Endothelial cell of umbilical vein (primary cell): ENCODE results near the gene JDP2. TPM values are rescaled to one million over a fixed set of nuclear protein-coding genes. Genes with fewer than 3 reads are reported as not detected.

Experiments used
- BruUV-seq: library from RNA; stranded (reverse); fragments of 400-500 nt; replicated peaks from 2 replicates; lab custom pipeline; 2021; lab: Mats Ljungman, UMichigan
- CTCF ChIA-PET: fragments of 300-600, 350-600 bp; sonication (Branson Sonifier 250); formaldehyde crosslinking; loops from one replicate; lab custom pipeline; 2021; ENCODE audit warnings: antibody characterized with exemption, inconsistent platforms; lab: Charles Lee
- POLR2A ChIA-PET: fragments of 300-600, 350-600 bp; sonication (Branson Sonifier 250); formaldehyde crosslinking; loops from one replicate; lab custom pipeline; 2021; ENCODE audit warnings: antibody characterized with exemption, inconsistent platforms; lab: Charles Lee
- DNase-seq: peaks from one replicate; pipeline ENCODE4 v3.0.0-alpha.2; 2011; ENCODE audit warnings: low read depth, low spot score
- FAIRE-seq: peaks from 2 replicates; lab custom pipeline; 2011; peaks lifted over from hg19 to GRCh38; lab: Jason Lieb, UNC
- H2AFZ ChIP-seq: 2 replicates; pipeline ENCODE4 v1.6.0; 2012; ENCODE audit warnings: low read depth, low read length, control low read depth, inconsistent platforms
- H3K27ac ChIP-seq: 2 replicates; pipeline ENCODE4 v1.5.1; 2011; ENCODE audit warnings: low read depth, mild to moderate bottlenecking, control low read depth, low read length, moderate library complexity; ENCODE audit not compliant: insufficient read depth
- H3K27me3 ChIP-seq, 2 experiments: 2 replicates each; pipeline versions ENCODE4 v1.6.0 to v1.6.1; 2011; ENCODE audit warnings: low read length in 2 of 2, mixed read lengths in 1 of 2; ENCODE audit not compliant: control insufficient read depth in 2 of 2, insufficient read depth in 2 of 2
- H3K36me3 ChIP-seq, 2 experiments: 2 replicates in 1 of 2; 3 replicates in 1 of 2; pipeline ENCODE4 v1.5.1; 2011; ENCODE audit warnings: low read length in 2 of 2, mild to moderate bottlenecking in 1 of 2, moderate library complexity in 1 of 2; ENCODE audit not compliant: control insufficient read depth in 2 of 2, insufficient read depth in 2 of 2; ENCODE audit errors: extremely low read depth in 1 of 2
- H3K4me1 ChIP-seq: 3 replicates; pipeline ENCODE4 v1.5.1; 2011; ENCODE audit warnings: mild to moderate bottlenecking, low read length; ENCODE audit not compliant: control insufficient read depth, insufficient read depth; ENCODE audit errors: extremely low read depth
- H3K4me2 ChIP-seq: 2 replicates; pipeline ENCODE4 v1.6.1; 2011; ENCODE audit warnings: low read length, control low read depth, mixed read lengths; ENCODE audit not compliant: insufficient read depth
- H3K4me3 ChIP-seq, 3 experiments: fragments of 200-600 bp in 1 of 3; sonication (generic), shearing (Covaris generic) in 1 of 3; replicated peaks in 1 of 3; 2 replicates each; pipeline ENCODE4 v1.5.1; 2011 to 2016; ENCODE audit warnings: control low read depth in 3 of 3, low read length in 3 of 3, mild to moderate bottlenecking in 2 of 3, inconsistent platforms in 1 of 3, low read depth in 1 of 3, moderate library complexity in 1 of 3; ENCODE audit not compliant: insufficient read depth in 1 of 3
- H3K79me2 ChIP-seq: 2 replicates; pipeline ENCODE4 v1.6.0; 2012; ENCODE audit warnings: low read length, inconsistent platforms; ENCODE audit not compliant: control insufficient read depth, insufficient read depth
- H3K9ac ChIP-seq: replicated peaks from 2 replicates; pipeline ENCODE3; 2011; ENCODE audit warnings: low read length, control low read depth; ENCODE audit not compliant: insufficient read depth; ENCODE audit errors: extremely low read depth
- H3K9me1 ChIP-seq: replicated peaks from 3 replicates; pipeline ENCODE4 v1.6.0; 2011; ENCODE audit warnings: mild to moderate bottlenecking, low read length; ENCODE audit not compliant: control insufficient read depth, insufficient read depth; ENCODE audit errors: extremely low read depth
- H3K9me3 ChIP-seq: replicated peaks from 2 replicates; pipeline ENCODE4 v1.5.1; 2012; ENCODE audit warnings: low read length, inconsistent platforms; ENCODE audit not compliant: control insufficient read depth, insufficient read depth
- H4K20me1 ChIP-seq: replicated peaks from 2 replicates; pipeline ENCODE3; 2011; ENCODE audit warnings: mild to moderate bottlenecking, low read length; ENCODE audit not compliant: control insufficient read depth, insufficient read depth; ENCODE audit errors: extremely low read depth
- EZH2 ChIP-seq: IDR thresholded peaks from 2 replicates; pipeline ENCODE4 v1.6.1; 2012; ENCODE audit warnings: borderline replicate concordance, low read depth, mild to moderate bottlenecking, moderate library complexity, low read length, inconsistent platforms; ENCODE audit not compliant: severe bottlenecking
- FOS ChIP-seq: IDR thresholded peaks from 2 replicates; pipeline ENCODE4 v1.6.1; 2011; ENCODE audit warnings: mild to moderate bottlenecking, low read length, moderate library complexity, borderline replicate concordance; ENCODE audit not compliant: insufficient read depth
- GATA2 ChIP-seq: IDR thresholded peaks from 2 replicates; pipeline ENCODE4 v1.7.0; 2011; ENCODE audit warnings: low read depth, mild to moderate bottlenecking, moderate library complexity, mixed read lengths, low read length; ENCODE audit not compliant: insufficient read length, insufficient read depth
- JUN ChIP-seq: IDR thresholded peaks from 2 replicates; pipeline ENCODE4 v1.6.1; 2011; ENCODE audit warnings: borderline replicate concordance, low read depth; ENCODE audit not compliant: insufficient read length, insufficient read depth
- MYC ChIP-seq: IDR thresholded peaks from one replicate; pipeline ENCODE4 v1.6.1; 2011; ENCODE audit warnings: mild to moderate bottlenecking, low read depth, low read length
- POLR2A ChIP-seq: IDR thresholded peaks from 2 replicates; pipeline ENCODE4 v1.6.1; 2012; ENCODE audit warnings: low read depth, mild to moderate bottlenecking, control low read depth, low read length
- POLR2AphosphoS5 ChIP-seq: IDR thresholded peaks from 2 replicates; pipeline ENCODE4 v1.6.1; 2012; ENCODE audit warnings: low read depth, mild to moderate bottlenecking, control low read depth, low read length, moderate library complexity; ENCODE audit not compliant: insufficient read depth
- dilution Hi-C: fragments of 300-500 bp; cut with MboI; formaldehyde crosslinking; loops from one replicate; pipeline ENCODE4 v1.15.0; 2019; ENCODE audit warnings: low sequenced_read_pairs; ENCODE audit not compliant: extremely low pct_ligation_motif_present
- intact Hi-C: fragments of 100-400 bp; cut with micrococcal nuclease; formaldehyde crosslinking; loops from one replicate; pipeline ENCODE4 v1.10.0; 2022
- polyA plus RNA-seq, 4 experiments: library from polyadenylated mRNA; depleted of rRNA in 3 of 4; stranded (reverse) in 3 of 4; unstranded in 1 of 4; fragments of >200 nt; gene quantifications; 2 replicates each; pipeline versions ENCODE4 v1.2.1 to v1.2.3, GENCODE V29; 2011 to 2012; ENCODE audit warnings: missing spikeins in 1 of 4
- total RNA-seq: library from RNA; stranded (reverse); gene quantifications from 2 replicates; pipeline ENCODE4 v1.2.3, GENCODE V29; 2021
- TF ChIP-seq, protein P1 (sequence below): IDR thresholded peaks from 2 replicates; pipeline ENCODE4 v1.6.1; 2011; ENCODE audit not compliant: insufficient read depth, insufficient read length
- TF ChIP-seq, protein P2 (sequence below), 2 donors: IDR thresholded peaks; 1 replicate in 1 of 2; 2 replicates in 1 of 2; pipeline ENCODE4 v1.5.1; 2011; ENCODE audit warnings: low read length in 2 of 2, mild to moderate bottlenecking in 2 of 2, moderate library complexity in 2 of 2, control low read depth in 1 of 2, inconsistent platforms in 1 of 2, low read depth in 1 of 2; ENCODE audit not compliant: insufficient read depth in 1 of 2; ENCODE audit errors: extremely low read depth in 1 of 2

JDP2 gene
- total and polyA plus RNA-seq, 2 donors (not counting 3 experiments of a cell fraction or from before 2014, with no cell fraction given): 3.2 to 10.6 TPM

DNA sequence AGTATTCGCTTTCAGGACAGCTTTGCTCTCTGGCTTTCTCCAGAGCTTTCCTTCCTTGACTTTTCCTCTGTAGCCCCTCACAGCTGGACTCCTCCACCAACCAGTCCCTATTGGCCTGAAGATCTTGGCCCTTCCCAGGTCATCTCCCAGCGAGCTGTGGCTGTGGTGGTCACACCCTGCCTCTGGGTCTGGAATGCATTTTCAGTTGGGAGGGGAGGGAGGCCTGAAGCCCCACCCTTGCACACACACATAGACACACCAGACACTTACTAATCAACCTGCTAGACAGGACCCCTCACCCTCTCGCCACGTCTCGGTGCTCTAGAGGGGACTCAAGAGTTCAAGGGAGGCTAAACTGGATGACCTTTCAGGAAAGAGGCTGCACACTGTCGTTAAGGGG, 13.9 kb downstream of the JDP2 start:
- intact Hi-C loops: no loop called here
- dilution Hi-C loops: no loop called here
- H3K4me2 ChIP-seq: no peak overlapping the region
- CTCF ChIA-PET: interaction anchor here (1.4 kb wide), 1 partner anchor 36 kb away, joined by 3 read pairs; no protein-coding TSS in a partner anchor
- no peak overlapping the region for H2AFZ ChIP-seq
- POLR2A ChIA-PET: no interaction called here
- H3K9ac ChIP-seq: no peak overlapping the region
- TF ChIP-seq MYC (no peak), GATA2 (no peak), JUN (no peak), EZH2 (no peak), POLR2AphosphoS5 (no peak), FOS (no peak), POLR2A (no peak)
- TF ChIP-seq, protein P1, sequence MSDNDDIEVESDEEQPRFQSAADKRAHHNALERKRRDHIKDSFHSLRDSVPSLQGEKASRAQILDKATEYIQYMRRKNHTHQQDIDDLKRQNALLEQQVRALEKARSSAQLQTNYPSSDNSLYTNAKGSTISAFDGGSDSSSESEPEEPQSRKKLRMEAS: no peak
- TF ChIP-seq, protein P2, sequence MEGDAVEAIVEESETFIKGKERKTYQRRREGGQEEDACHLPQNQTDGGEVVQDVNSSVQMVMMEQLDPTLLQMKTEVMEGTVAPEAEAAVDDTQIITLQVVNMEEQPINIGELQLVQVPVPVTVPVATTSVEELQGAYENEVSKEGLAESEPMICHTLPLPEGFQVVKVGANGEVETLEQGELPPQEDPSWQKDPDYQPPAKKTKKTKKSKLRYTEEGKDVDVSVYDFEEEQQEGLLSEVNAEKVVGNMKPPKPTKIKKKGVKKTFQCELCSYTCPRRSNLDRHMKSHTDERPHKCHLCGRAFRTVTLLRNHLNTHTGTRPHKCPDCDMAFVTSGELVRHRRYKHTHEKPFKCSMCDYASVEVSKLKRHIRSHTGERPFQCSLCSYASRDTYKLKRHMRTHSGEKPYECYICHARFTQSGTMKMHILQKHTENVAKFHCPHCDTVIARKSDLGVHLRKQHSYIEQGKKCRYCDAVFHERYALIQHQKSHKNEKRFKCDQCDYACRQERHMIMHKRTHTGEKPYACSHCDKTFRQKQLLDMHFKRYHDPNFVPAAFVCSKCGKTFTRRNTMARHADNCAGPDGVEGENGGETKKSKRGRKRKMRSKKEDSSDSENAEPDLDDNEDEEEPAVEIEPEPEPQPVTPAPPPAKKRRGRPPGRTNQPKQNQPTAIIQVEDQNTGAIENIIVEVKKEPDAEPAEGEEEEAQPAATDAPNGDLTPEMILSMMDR (IDR thresholded peaks at IDR 0.05; ENCODE audit: extremely low read depth in 1 of 2, insufficient read depth in 1 of 2, low read depth in 1 of 2, low read length in 2 of 2): no peak
- H3K4me3 ChIP-seq: no peak overlapping the region
- DNase-seq (no peak), FAIRE-seq (no peak)
- no peak overlapping the region for H3K27ac ChIP-seq
- H3K79me2 ChIP-seq: no peaks in the 10 kb centered on the region
- BruUV-seq: no TSS peak
- no peaks in the 10 kb centered on the region for H3K9me1 ChIP-seq
- H4K20me1 ChIP-seq: no peaks in the 10 kb centered on the region
- H3K9me3 ChIP-seq: no peaks in the 10 kb centered on the region
- no peaks in the 10 kb centered on the region for H3K36me3 ChIP-seq
- H3K27me3 ChIP-seq: no peaks in the 10 kb centered on the region
- H3K4me1 ChIP-seq: peaks cover 3% of the 10 kb centered on the region
